Stomach (tissue), 9 donors: ENCODE data around the gene RIOX2. TPM values are rescaled to one million over a fixed set of nuclear protein-coding genes. Genes with fewer than 3 reads are reported as not detected.

ENCODE experiments used
- DNase-seq, 2 donors: peaks; one replicate each; pipeline versions ENCODE4 v3.0.0 to v3.0.0-alpha.2; 2013 to 2019
- H3K27ac ChIP-seq, 5 donors: fragments of 200-600 bp in 4 of 5; sonication (generic) in 4 of 5; one replicate each; pipeline ENCODE4 v1.5.1; 2013 to 2019; ENCODE audit warnings: mild to moderate bottlenecking in 1 of 5, moderate library complexity in 1 of 5
- H3K27me3 ChIP-seq, 3 donors: fragments of 200-600 bp; sonication (generic); one replicate each; pipeline ENCODE4 v1.5.1; 2017 to 2019; ENCODE audit warnings: mixed run types in 1 of 3
- H3K36me3 ChIP-seq, 4 donors: fragments of 200-600 bp; sonication (generic); 1 replicate in 3 of 4; 2 replicates in 1 of 4; pipeline ENCODE4 v1.5.1; 2016 to 2019
- H3K4me1 ChIP-seq, 4 donors: fragments of 200-600 bp; sonication (generic); one replicate each; pipeline ENCODE4 v1.5.1; 2016 to 2019
- H3K4me3 ChIP-seq, 4 donors: fragments of 200-600 bp; sonication (generic) in 3 of 4; one replicate each; pipeline ENCODE4 v1.5.1; 2016 to 2019; ENCODE audit warnings: mild to moderate bottlenecking in 1 of 4
- H3K9me3 ChIP-seq, 4 donors: fragments of 200-600 bp; sonication (generic); one replicate each; pipeline ENCODE4 v1.5.1; 2016 to 2019
- CTCF ChIP-seq, 7 experiments: fragments of 450-650 bp in 4 of 7; fragments of 200-600 bp in 3 of 7; sonication (generic) in 3 of 7; IDR thresholded peaks; one replicate each; pipeline ENCODE4 v1.5.1; 2016 to 2019; ENCODE audit warnings: antibody characterized with exemption in 7 of 7, control low read depth in 2 of 7, mild to moderate bottlenecking in 1 of 7
- EP300 ChIP-seq: sonication (generic); formaldehyde crosslinking; IDR thresholded peaks from one replicate; pipeline ENCODE4 v1.6.1; 2017; ENCODE audit warnings: antibody characterized with exemption
- POLR2A ChIP-seq, 4 donors: fragments of 450-650 bp; IDR thresholded peaks; one replicate each; pipeline ENCODE4 v1.6.1; 2016; ENCODE audit warnings: antibody characterized with exemption in 4 of 4, control low read depth in 2 of 4, mild to moderate bottlenecking in 1 of 4, moderate library complexity in 1 of 4
- POLR2AphosphoS5 ChIP-seq, 3 donors: sonication (generic); formaldehyde crosslinking; IDR thresholded peaks; one replicate each; pipeline ENCODE4 v1.6.1; 2016; ENCODE audit warnings: antibody characterized with exemption in 3 of 3
- WGBS, 5 donors: extraction: QIAGEN DNeasy Blood & Tissue Kit in 3 of 5; methylation state at CpG; one replicate each; pipeline versions ENCODE4 v1.1.5 to v1.1.7; 2013 to 2018; 5-methylcytosine and 5-hydroxymethylcytosine counted together
- intact Hi-C: fragments of 100-400 bp; cut with DNase I; formaldehyde crosslinking; loops from one replicate; pipeline ENCODE4 v1.15.1; 2023; ENCODE audit warnings: low total_unique reads
- polyA plus RNA-seq, 3 donors: library from polyadenylated mRNA; stranded (reverse); fragments of 200-250 nt; gene quantifications; one replicate each; pipeline ENCODE4 v1.2.3, GENCODE V29; 2013
- total RNA-seq, 5 donors: library from RNA; depleted of rRNA; stranded (reverse); fragments of >200 nt; gene quantifications; one replicate each; pipeline versions ENCODE4 v1.1.0 to v1.2.3, GENCODE V29; 2014 to 2016
- donor health status: healthy with polysubstance abuse.
- donor health status: Bipolar disorder and iron deficiency.
- donor health status: healthy.

RIOX2 gene
- total and polyA plus RNA-seq, 8 donors: 0.58 to 28.1 (median 17.0) TPM

DNA sequence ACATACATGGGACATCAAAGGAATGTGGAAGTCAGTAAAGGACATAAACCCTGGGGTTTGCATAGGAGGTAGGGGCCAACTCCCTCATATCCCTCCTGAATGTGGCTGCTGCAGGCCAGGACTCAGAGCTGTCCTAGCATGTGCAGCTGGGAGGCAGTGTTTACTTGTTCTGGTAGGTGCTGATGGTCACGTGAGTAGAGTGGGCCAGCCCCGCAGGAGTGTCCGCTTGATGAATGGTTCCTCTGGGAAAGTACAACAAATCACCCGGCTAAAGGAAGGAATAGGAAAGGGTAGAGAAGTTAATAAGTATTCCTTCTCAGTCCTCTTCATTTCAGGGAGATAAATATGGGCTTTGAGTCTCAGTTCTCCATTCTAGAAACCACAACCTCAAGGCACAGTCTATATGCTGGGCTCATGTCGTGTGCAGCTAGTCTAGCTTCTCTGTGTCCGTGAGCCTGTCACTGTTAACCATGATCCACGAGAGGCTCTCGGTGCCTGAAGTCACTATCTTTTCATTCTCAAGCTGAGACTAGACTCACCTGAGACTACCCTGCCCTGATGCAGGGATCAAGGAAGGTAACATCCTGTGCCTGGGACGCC is 17.9 kb downstream of the RIOX2 start:
- intact Hi-C loops: no loop called here
- 79 to 92% (median 85%) methylated on average over 9 of the region's 9 CpGs for WGBS, 5 donors

DNA sequence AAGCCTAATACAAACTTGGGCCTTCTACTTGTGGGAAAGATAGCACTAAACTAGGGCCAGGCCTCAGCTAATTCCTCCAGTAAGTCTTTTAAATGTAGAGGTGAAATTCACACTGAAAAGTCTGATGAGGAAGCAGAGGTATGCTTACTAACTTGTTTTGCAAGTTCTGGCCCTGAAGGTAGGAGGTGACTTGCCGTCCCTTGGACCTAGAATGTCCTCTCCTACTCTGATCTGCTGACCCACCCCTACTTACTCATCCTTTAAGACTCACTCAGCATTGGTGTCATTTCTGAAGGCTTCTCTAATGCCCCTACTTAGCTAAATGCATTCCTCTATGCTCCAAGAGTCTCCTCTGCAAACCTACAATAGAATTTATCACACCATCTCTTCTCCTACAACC is 19.4 kb downstream of the RIOX2 start:
- peaks cover 7 to 12% (median 10%) of the 10 kb centered on the region in 4 donors for H3K4me1 ChIP-seq
- H3K27ac ChIP-seq: peak overlapping the region in 4 of 5 donors; percentile 15 to 62 (median 50)
- 75 to 94% (median 83%) methylated on average over 1 of the region's 1 CpG for WGBS, 5 donors

More for the DNA sequence above, 17.9 kb downstream of the RIOX2 start:
- Histone ChIP-seq H3K4me3 (no peak overlapping the region), H3K27ac (no peak overlapping the region), H3K27me3 (no peaks in the 10 kb centered on the region), H3K4me1 (peaks cover 9 to 16% (median 13%) of the 10 kb centered on the region in 4 donors), H3K36me3 (peaks cover 12 to 80% (median 72%) of the 10 kb centered on the region in 4 donors), H3K9me3 (no peaks in the 10 kb centered on the region)
- TF ChIP-seq CTCF (IDR thresholded peaks at IDR 0.05) (no peak), POLR2A (IDR thresholded peaks at IDR 0.05) (no peak), EP300 (no peak), POLR2AphosphoS5 (IDR thresholded peaks at IDR 0.05) (no peak)
- DNase-seq: no peak

GRCh38 chr3:97952280-97952679 is 20.0 kb downstream of the RIOX2 start:
- H3K4me1 ChIP-seq: peaks cover under 1 to 12% (median 5%) of the 10 kb centered on the region in 4 donors
- H3K27ac ChIP-seq: peak overlapping the region in 4 of 5 donors; percentile 15 to 62 (median 50)
- TF ChIP-seq POLR2A (IDR thresholded peaks at IDR 0.05) (no peak), POLR2AphosphoS5 (IDR thresholded peaks at IDR 0.05) (peak in 2 of 3 donors; percentile 25 to 31), CTCF (IDR thresholded peaks at IDR 0.05) (no peak)
- peaks cover 12 to 82% (median 79%) of the 10 kb centered on the region in 4 donors for H3K36me3 ChIP-seq
- no peaks in the 10 kb centered on the region for H3K27me3 ChIP-seq
- H3K9me3 ChIP-seq: no peaks in the 10 kb centered on the region
- intact Hi-C loops: no loop called here
- 87 to 93% (median 90%) methylated on average over 3 of the region's 3 CpGs for WGBS, 5 donors
- peak in 1 of 2 donors; percentile 32 for DNase-seq
- no peak overlapping the region for H3K4me3 ChIP-seq

More for the DNA sequence above, 19.4 kb downstream of the RIOX2 start:
- DNase-seq: no peak
- TF ChIP-seq POLR2A (IDR thresholded peaks at IDR 0.05) (no peak), EP300 (no peak), POLR2AphosphoS5 (IDR thresholded peaks at IDR 0.05) (no peak), CTCF (IDR thresholded peaks at IDR 0.05) (no peak)
- no peaks in the 10 kb centered on the region for H3K27me3 ChIP-seq
- no peaks in the 10 kb centered on the region for H3K9me3 ChIP-seq
- intact Hi-C loops: no loop called here
- H3K4me3 ChIP-seq: no peak overlapping the region
- peaks cover 12 to 82% (median 76%) of the 10 kb centered on the region in 4 donors for H3K36me3 ChIP-seq

DNA sequence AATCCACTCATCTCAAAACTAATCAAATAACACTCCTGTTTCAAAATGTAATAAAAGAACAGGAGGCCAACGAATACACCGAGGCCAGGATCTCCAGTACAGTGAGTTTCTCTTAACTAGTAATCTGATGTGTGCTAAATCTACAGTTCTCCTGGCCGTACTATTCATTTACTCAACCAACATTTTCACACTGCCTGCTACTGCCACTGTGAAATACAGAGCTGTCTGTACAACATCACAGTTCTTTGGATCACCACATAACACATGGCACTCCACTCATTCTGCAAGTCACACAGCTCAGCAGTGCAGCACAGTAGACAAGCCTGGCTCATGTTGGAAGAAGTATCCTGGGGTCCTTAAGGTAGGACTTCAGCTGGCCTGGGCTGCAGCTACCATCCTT is 21.9 kb downstream of the RIOX2 start:
- no peak for DNase-seq
- intact Hi-C loops: no loop called here
- Histone ChIP-seq H3K27me3 (no peaks in the 10 kb centered on the region), H3K4me1 (no peaks in the 10 kb centered on the region), H3K27ac (no peak overlapping the region), H3K36me3 (peaks cover 13 to 97% (median 95%) of the 10 kb centered on the region in 4 donors), H3K9me3 (no peaks in the 10 kb centered on the region), H3K4me3 (no peak overlapping the region)
- TF ChIP-seq CTCF (IDR thresholded peaks at IDR 0.05) (no peak), POLR2A (IDR thresholded peaks at IDR 0.05) (no peak), EP300 (no peak), POLR2AphosphoS5 (IDR thresholded peaks at IDR 0.05) (no peak)
- 74 to 92% (median 85%) methylated on average over 3 of the region's 3 CpGs for WGBS, 5 donors
